T-helper 1 cell treated with Interleukin-12 subunit alpha and Interleukin-12 subunit beta and Interleukin-4 antibody, amounts not matched to agents 30 ng/mL and 1 ng/mL, for 36 hours (primary cell): ENCODE measurements around the gene ZNF334. TPM values are rescaled to one million over a fixed set of nuclear protein-coding genes. Genes with fewer than 3 reads are reported as not detected.

Source experiments
- intact Hi-C: fragments of 100-400 bp; cut with micrococcal nuclease; formaldehyde crosslinking; loops from one replicate; pipeline ENCODE4 v1.15.1; 2024
- total RNA-seq: library from RNA; stranded (reverse); gene quantifications from 2 replicates; pipeline ENCODE4 v1.2.3, GENCODE V29; 2022

The ZNF334 gene
- total RNA-seq = 1.3 and 1.6 TPM in 2 replicates

DNA sequence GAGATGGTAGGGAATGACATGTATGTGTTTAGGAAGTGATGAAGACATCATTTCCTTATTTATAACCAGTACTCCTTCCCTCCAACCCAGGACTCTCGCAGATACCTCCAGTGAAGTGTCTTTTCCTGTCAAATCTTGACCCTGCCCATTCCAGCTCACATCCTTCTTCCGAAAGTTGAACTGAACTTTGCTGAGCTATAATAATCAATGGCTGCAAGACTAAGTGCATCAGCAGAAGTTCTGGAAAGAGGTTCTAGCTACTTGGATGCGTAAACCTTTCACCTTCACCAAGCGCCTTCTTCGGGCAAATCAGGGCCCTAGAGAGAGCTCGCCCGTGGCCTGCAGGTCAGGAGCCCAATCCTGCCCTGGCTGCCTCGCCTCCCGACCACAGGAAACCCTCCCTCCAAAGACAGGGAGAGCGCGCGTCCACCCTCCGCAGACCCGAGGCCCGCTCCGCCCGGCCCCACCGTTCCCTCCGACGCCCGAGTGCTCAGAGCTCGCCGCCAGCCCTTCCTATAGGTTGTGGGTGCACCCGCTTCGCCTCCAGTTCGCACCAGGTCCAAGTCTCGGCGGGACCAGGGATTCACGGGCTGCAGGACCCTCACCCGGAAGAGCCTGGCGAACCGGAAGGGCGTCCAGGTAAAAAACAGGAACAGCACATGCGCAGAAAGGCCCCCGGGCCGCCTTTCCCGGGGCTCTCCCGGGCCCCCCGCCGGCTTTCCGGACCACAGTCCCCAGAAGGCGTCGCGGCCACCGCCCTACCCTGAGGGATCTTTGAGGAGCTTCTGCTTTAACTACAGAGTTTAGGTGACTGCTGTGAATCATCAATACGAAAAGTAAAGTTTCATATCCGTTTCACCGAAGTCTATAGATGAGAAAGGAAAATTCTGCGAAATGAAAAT is at the start of gene ZNF334:
ZNF334 (minus strand) TSS at position 617 of the 902 bp plus-strand sequence. CDS start 1,457 bp downstream, outside the sequence.
- intact Hi-C loops = no loop called here

DNA sequence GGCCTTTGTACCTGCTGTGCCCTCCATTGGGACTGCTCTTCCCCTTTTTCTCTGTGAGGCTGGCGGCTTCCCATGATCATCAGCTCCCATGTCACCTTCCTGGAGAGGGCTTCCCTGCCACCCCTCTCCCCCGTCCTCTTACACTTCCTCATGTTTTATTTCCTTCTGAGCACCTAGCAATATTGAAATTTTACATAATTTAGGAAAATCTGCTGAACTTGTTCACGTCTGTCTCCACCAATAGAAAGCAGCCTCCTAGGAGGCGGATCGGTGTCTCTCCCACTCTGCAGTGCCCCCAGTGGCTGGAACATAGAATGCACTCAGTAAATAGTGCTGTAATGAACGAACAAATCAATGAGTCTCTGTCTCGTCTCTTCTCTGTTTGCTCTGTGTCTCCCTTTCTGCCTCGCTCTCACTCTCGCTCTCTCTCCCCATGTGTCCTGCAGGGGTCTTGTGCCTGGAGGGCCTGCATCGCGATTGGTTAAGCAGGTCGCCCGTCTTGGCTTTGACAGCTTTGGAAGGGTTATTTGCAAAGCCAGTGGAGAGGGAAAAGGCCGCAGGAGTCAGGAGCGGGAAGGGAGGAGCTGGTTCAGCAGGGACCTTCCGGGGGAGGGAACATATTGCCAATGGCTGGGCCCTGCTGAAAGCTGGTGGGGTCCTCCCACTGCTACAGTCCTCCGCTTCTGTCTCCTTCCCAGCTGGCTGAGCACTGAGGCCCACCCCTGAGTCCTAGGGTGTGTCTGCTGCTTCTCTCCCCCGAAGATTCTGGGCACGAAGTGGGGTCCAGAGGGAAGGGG is 49.2 kb upstream of the ZNF334 start:
- intact Hi-C loops = loop anchor here (1.0 to 2.0 kb wide), 5 partner anchors 9 to 126 kb away; partner anchors contain the start of gene TP53RK

DNA sequence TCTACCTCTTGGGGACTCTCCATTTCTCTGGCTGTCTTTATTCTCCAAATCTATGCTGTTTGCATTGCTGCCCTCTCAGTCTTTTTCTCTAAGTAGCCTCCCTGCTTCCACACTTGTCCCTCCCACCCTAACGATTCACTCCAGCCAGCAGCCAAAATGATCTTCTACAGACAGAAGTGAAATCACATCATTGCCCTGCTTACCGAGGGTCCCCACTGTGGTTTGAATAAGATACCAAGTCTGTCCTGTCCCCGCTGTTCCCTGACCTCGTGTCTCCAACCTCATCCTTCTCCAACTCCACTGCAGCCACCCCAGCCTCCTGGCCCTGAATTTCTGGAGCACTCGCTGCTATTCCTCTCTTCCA is 48.6 kb upstream of the ZNF334 start:
- intact Hi-C loops = loop anchor here (1.0 to 2.0 kb wide), 5 partner anchors 9 to 127 kb away; partner anchors contain the start of gene TP53RK

DNA sequence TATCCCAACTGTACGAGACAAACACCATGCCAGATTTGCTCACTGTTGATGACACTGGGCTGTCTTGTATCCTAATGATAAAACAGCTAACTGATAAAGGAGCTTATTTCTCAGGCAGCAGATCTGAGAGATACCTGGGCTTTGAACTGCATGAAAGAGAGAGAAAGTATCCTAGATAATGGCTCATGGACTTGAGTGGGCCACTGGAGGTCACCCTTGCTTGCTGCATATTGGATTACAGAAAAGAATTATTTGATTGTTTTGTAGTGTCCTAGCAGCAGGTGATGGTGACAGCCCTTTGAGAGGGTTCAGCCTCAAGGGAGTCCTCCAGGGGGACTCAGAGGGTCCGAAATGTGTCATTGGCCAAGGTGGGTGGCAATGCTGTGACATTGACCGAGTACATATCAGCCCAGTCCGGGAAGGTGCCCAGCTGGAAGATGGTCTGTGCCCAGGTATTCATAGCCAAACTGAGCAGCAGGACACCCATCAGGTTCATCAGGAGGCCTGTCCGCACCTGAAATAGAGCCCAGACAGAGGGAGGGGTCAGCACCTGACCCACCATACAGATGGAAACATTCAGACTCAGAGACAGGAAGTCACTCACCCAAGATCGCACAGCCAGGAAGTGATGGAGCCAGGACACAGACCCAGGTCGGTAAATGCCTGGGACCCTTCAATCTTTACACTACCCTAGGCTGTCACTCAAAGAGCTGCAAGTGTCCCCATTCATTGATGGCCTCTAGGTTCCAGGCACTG is 46.5 kb upstream of the ZNF334 start:
- intact Hi-C loops = no loop called here

DNA sequence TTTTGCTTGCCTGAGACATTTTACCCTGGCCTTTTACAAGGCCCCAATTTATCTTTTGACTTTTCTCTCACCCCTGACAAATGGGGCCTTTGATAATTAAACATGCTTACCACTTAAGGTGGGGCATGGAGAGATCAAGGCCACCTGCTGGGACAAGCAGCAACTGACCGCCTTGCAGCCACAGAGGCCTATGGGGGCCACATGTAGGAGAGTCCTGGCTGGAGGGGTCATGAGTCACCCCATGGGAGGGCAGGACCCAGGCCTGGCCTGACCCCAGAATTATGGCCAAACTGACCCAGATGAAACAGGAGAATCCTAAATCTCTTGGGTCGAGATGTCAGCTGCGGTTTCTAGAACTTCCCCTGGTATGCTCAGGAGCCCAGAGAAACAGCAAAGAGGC is 45.6 kb upstream of the ZNF334 start:
- intact Hi-C loops = no loop called here

DNA sequence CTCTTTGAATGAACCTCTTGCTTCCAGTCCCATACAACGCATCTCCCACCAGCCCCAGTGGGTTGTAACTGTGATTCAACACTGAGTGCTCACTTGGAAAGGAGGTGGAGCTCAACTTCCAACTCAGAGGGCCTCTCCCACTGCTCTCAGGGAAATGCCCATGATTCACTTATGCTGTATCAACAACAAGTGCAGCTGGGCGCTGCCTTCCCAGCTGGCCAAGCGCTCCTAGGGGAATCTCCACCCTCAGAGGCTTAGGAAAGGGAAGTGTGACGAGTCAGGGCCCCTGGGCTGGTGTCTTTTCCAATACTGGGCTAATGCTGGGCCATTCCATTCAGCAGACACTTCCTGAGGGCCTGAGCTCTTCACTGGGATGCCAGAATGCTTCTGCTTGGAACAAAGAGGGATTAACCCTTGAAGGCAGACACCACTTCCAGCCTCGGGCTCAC is 45.2 kb upstream of the ZNF334 start:
- intact Hi-C loops = no loop called here

DNA sequence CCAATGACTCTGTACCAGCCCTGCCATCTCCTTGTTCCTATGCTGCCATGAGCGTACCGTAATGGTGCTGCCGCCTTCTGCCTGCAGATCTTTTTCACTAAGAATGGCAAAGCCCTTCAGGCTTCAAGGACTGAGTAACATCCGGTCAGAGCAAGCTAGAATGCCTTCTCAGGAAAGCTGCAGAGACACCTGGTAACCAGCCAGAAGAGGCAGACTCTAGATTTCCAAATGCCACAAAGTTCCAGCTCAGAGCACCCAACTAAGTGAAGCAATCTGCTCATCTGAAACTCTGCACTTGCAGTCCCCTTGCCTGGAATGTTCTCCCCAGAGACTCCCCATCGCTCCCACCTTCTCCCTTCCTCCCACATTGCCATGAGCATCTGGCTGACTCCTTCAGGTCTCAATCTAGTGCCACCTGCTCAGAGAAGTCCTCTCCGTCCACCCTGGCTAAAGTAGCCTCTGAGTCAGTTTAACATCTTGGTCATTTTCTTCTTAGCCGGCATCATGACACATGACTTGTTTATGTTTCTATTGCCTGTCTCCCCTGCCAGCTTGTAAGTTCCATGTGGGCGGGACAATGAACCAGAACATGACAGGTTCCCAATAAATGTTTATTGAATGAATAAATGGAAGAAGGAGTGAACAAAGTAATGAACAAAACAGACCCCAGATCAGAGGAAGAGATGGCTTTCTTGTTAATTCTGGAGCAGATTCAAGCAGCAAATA is 44.0 kb upstream of the ZNF334 start:
- intact Hi-C loops = loop anchor here (2.0 kb wide), 1 partner anchor 21 kb away; no protein-coding TSS in a partner anchor

DNA sequence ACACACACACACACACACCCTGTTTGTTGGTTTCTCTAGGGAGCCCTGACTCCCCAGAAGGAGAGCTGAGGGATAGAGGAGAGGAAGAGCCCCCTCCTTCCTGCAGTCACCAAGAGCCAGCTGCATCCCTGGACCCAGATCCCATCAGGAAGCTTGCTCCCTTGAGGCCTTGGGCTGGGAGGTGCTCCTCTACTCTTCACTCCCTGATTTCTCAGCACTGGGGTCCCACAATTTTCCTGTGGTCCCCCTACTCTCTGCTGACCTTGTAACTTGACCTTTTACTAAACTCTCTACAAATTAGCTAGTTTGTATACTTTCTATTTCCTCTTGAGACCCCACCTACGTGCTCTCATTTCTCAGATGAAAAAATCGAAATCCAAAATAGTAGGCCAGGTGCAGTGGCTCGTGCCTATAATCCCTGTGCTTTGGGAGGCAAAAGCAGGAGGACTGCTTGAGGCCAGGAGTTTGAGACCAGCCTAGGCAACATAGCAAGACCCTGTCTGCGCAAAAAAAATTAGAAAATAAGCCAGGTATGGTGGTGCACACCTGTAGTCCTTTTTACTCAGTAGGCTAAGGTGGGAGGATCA is 42.1 kb upstream of the ZNF334 start:
- intact Hi-C loops = no loop called here

DNA sequence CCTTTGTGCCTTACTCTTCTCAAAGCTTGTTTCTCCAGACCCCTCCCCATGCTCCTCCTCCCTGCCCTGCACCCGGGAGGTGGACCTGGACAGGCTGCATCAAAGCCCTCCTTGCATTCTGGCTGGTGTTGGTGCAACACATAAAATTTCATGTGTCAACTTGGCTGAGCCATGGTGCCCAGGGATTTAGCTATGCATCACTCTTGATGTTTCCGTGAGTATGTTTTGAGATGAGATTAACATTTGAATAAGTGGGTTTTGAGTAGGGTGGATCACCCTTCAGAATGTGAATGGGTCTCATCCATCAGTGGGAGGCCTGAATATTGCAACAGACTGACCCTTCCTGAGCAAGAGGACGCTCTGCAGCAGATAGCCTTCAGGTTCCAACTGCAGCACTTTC is 41.5 kb upstream of the ZNF334 start:
- intact Hi-C loops = loop anchor here (5.0 kb wide), 2 partner anchors 437 to 932 kb away; no protein-coding TSS in a partner anchor

DNA sequence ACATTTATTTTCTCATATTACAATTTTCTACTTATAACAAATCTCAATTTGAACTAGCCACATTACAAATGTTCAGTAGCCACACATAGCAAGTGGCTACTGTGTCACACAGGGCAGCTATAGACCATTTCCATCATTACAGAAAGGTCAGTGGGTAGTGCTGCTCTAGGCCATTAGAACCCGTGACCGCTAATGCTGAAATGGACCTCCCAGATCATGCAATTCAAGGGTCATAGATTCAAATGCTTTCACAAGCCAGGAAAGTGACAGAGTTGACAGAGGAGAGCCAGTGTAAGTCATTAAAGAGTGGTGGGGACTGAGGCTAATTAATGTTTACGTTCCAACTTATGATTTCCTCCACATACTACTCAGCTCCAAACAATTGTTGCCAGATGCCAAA is 40.6 kb upstream of the ZNF334 start:
- intact Hi-C loops = loop anchor here (1.0 to 5.0 kb wide), 6 partner anchors 8 to 933 kb away; partner anchors contain the start of gene TP53RK

DNA sequence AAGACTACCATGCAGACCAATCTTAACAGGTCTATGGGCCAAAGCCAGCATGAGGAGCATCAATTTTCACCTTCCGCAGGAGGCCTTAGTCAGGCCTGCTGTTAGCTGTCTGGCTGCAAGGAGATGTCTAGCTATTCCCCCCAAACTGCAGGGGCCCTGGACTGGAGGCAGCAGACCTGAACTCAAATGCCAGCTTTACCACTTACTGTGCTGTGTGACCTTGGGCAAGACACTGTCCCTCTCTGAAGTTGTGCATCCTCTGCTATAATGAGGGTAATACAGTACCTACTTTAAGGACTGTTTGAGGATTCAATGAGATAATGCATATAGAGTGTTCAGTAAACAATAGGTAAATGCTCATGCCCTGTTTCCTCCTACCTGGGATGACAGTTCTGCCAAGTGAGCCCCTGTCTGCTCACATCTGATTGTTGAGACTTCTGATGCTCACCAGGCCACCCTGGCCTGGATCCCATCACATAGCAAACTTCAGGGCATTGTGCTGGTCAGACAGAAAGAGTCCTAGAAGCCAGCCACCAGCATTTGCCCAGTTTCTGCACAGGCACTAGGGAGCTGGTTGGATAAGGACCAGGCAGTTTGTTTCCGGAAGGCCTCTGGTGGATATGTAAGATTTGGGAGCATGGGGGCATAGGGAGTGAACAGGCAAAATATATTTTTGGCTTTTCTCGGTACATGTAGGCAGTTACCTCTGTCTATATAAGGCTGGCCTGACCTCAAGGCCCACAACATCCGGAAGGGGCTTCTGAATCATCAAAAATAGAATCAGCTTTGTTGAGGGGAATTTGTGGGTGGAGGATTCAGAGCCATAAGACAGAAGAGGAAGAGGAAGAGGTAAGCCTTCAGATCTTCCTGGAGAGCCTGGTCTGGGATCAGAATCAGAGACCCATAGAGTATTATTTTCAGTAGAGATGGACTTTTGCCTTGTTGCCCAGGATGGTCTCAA is 39.4 kb upstream of the ZNF334 start:
- intact Hi-C loops = loop anchor here (1.0 to 5.0 kb wide), 7 partner anchors 7 to 935 kb away; partner anchors contain the start of gene TP53RK

DNA sequence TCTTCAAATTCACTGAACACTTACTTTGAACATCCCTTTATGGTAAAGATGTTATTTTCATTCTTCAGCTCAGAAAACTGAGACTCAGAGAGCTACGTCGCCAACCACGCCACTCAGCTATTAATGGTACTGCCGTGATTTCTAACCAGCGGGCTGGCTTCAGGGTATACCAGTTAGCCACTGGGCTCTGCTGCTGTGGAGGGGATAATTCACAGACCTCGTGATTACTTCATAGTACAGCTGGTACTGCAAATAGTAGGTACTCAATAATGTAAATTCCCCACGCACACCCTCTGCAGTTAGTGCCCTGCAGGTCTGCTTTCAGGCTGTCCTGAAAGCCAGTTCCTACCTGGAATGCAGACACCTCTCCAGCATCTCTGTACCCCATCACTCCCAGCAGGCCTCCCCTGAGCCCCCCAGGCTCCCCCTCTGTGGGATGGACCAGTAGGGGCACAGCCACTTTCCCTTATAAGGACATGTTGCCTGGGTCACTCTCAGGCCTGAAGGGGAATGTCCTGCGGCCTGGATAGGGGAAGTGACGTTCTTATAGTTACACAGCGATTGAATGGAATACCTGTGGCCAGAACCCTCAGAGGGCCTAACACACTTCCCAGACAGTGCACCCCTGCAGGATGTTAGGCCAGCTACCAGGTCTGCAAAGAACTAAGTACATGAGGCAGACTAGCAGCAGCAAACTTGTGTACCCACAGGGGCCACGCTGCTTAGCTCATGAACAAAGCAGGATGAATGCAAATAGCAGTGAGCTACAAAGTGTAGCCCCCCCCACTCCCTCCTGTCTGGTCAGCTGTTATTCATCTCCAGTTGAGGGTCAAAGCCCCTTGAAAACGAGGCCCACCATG is 38.4 kb upstream of the ZNF334 start:
- intact Hi-C loops = loop anchor here (1.0 to 5.0 kb wide), 5 partner anchors 11 to 936 kb away; partner anchors contain the start of gene TP53RK

DNA sequence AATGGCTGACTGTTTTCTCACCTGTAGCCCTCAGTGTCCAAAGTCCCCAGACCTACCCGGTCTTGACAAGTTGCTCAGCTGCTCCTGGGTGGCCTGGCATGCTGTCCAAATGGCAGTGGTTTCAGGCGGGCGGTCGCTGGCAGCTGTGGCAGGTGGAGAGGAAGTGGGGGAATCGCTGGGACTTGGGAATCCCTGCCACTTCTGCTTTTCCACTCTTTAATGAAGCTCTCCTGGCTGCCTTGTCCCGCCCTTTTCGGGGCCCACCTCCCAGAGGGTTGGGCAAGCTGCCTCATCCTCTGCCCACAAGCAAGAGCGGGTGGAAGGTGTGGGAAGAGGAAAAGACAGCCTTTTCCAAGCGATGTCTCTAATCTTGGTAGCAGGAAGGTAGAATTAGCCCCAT is 37.1 kb upstream of the ZNF334 start, which contains the start of gene OCSTAMP:
OCSTAMP (minus strand) TSS at position 194 of the 400 bp plus-strand sequence; CDS start at position 100, 94 bp downstream.
- intact Hi-C loops = loop anchor here (5.0 kb wide), 2 partner anchors 442 to 937 kb away; no protein-coding TSS in a partner anchor

DNA sequence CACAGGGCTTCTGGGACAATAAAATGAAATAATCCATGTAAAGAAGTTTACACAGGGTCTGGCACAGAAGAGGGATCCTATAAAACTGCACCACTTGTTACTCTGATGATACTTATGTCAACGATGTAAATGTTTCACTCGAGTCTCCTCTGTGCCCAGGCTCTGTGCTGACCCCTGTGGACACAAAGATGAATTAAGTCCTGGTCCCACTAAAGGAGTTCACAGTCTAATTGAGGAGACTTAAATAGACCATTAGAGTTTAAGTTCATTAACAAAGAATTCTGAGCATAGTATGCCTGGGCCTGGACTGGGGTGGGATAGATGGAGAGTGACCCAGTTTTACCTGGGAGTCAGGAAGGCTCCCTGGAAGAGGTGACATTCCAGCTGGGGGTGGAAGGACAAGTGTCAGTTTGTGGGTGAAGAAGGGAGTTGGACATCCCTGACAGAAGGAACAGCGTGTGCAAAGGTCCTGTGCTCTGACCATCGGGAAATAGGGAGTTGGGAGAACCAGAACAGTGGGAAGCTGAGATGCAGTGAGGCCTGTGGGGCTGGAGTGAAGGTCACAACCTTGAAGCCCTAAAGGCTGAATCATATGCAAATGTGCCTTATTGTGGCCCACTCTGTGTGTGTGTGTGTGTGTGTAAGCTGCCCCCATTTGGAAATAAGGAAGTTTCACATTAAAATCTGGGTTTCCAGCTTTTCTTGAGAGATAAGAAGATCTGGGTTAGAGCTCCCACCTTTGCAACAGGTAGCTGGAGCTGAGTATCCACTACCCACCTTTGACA is 36.0 kb upstream of the ZNF334 start:
- intact Hi-C loops = no loop called here

DNA sequence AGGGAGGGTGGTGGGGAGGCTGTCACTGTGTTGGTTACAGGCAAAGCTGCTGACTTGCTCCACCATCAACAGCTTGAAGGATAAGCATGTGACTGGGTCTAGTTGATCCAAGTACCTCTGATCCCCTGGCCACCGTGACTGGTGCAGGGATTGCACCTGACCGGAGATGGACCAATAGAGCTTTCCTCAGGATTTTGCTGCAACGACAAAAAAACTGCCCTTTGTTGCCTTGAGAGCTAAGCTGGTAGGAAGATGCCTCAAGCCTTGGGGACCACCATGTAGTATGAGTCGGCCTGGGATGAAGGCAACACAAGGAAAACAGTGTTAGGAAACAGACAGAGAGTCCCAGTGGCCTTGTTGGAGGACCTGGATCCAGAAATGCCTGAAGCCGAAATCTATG is 35.3 kb upstream of the ZNF334 start:
- intact Hi-C loops = no loop called here

DNA sequence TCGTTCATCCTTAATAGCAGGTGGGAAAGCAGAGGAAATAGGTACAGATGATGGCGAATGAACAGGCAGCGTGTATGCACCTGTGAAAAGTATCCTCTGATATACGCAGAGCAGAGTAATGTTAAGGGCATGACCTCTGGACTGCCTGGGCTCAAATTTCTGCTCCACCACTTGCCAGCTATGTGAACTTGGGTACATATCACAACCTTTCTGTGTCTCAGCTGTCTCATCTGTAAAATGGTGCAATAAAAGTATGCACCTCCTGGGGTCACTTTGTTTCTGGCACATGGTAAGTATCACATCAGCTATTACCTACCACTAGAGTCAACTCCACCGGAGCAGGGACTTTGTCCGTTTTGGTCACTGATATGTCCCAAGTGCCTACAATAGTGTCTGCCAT is 34.6 kb upstream of the ZNF334 start:
- intact Hi-C loops = no loop called here

DNA sequence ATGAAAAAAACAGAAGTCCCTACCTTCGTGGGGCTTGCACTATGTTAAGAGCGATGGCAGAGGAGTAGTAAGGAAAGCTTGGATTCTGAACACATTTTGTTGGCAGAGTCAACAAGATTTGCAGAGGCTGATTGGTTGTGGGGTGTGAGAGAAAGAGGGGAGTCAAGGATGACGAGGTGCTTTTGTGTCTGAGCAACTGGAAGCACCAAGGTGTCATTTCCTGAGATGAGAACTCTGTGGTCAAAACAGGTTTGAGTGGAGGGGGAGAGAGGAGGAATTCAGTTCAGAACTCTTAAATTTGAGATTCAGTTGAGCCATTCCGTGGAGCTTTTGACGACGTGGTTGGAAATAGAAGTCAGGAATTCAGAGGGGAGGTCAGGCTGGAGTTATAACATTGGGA is 33.6 kb upstream of the ZNF334 start:
- intact Hi-C loops = no loop called here
